ENCODE results near the gene TTC6.
"Not testable (repeated sequence)": the region's sequence is repeated elsewhere in the genome, so short reads cannot be mapped to it uniquely, and the experiment has no call there.

Gene TTC6

GRCh38 chr14:37594971-37595808, at the start of gene TTC6, which contains the start of gene FOXA1:
Gene TTC6 (plus strand): TSS chr14:37595629. CDS start chr14:37622065, 26,436 bp downstream.
Gene FOXA1 (minus strand): TSS chr14:37595249. CDS start chr14:37594972, 277 bp downstream.
- in situ Hi-C loops (cut with HindIII; ENCODE audit: low sequenced_read_pairs) = no loop called here

GRCh38 chr14:37546621-37547447, 48.6 kb upstream of the TTC6 start:
- in situ Hi-C loops (cut with HindIII; ENCODE audit: low sequenced_read_pairs) = no loop called here

- in situ Hi-C loops (cut with HindIII; ENCODE audit: low sequenced_read_pairs) = no loop called here
Observed at GRCh38 chr14:37550511-37550910, 44.9 kb upstream of the TTC6 start.

GRCh38 chr14:37551119-37551518, 44.3 kb upstream of the TTC6 start:
- in situ Hi-C loops (cut with HindIII; ENCODE audit: low sequenced_read_pairs) = no loop called here

- in situ Hi-C loops (cut with HindIII; ENCODE audit: low sequenced_read_pairs) = no loop called here
Observed at GRCh38 chr14:37553935-37554550, 41.4 kb upstream of the TTC6 start.

- in situ Hi-C loops (cut with HindIII; ENCODE audit: low sequenced_read_pairs) = not testable (repeated sequence)
Observed at GRCh38 chr14:37555596-37555995, 39.8 kb upstream of the TTC6 start.

- in situ Hi-C loops (cut with HindIII; ENCODE audit: low sequenced_read_pairs) = no loop called here
Observed at GRCh38 chr14:37558740-37559139, 36.7 kb upstream of the TTC6 start.

GRCh38 chr14:37559386-37559785, 36.0 kb upstream of the TTC6 start:
- in situ Hi-C loops (cut with HindIII; ENCODE audit: low sequenced_read_pairs) = no loop called here

- in situ Hi-C loops (cut with HindIII; ENCODE audit: low sequenced_read_pairs) = loop anchor here (10.0 kb wide), 1 partner anchor 308 kb away; no protein-coding TSS in a partner anchor
Observed at GRCh38 chr14:37563189-37563588, 32.2 kb upstream of the TTC6 start.

GRCh38 chr14:37565550-37565949, 29.9 kb upstream of the TTC6 start:
- in situ Hi-C loops (cut with HindIII; ENCODE audit: low sequenced_read_pairs) = loop anchor here (10.0 kb wide), 1 partner anchor 311 kb away; no protein-coding TSS in a partner anchor

- in situ Hi-C loops (cut with HindIII; ENCODE audit: low sequenced_read_pairs) = loop anchor here (10.0 kb wide), 1 partner anchor 312 kb away; no protein-coding TSS in a partner anchor
Observed at GRCh38 chr14:37566811-37567371, 28.5 kb upstream of the TTC6 start.

GRCh38 chr14:37569729-37570128, 25.7 kb upstream of the TTC6 start:
- in situ Hi-C loops (cut with HindIII; ENCODE audit: low sequenced_read_pairs) = loop anchor here (10.0 kb wide), 1 partner anchor 315 kb away; no protein-coding TSS in a partner anchor

- in situ Hi-C loops (cut with HindIII; ENCODE audit: low sequenced_read_pairs) = no loop called here
Observed at GRCh38 chr14:37571391-37571790, 24.0 kb upstream of the TTC6 start.

- in situ Hi-C loops (cut with HindIII; ENCODE audit: low sequenced_read_pairs) = no loop called here
Observed at GRCh38 chr14:37573356-37573755, 22.1 kb upstream of the TTC6 start.

- in situ Hi-C loops (cut with HindIII; ENCODE audit: low sequenced_read_pairs) = no loop called here
Observed at GRCh38 chr14:37579274-37579673, 16.2 kb upstream of the TTC6 start.

GRCh38 chr14:37580146-37580545, 15.3 kb upstream of the TTC6 start:
- in situ Hi-C loops (cut with HindIII; ENCODE audit: low sequenced_read_pairs) = no loop called here

- in situ Hi-C loops (cut with HindIII; ENCODE audit: low sequenced_read_pairs) = no loop called here
Observed at GRCh38 chr14:37583358-37584210, 11.8 kb upstream of the TTC6 start.

- in situ Hi-C loops (cut with HindIII; ENCODE audit: low sequenced_read_pairs) = no loop called here
Observed at GRCh38 chr14:37584211-37585100, 11.0 kb upstream of the TTC6 start.

GRCh38 chr14:37585101-37585511, 10.3 kb upstream of the TTC6 start:
- in situ Hi-C loops (cut with HindIII; ENCODE audit: low sequenced_read_pairs) = no loop called here

Measured in endothelial cell of hepatic sinusoid (primary cell).